LHCN-M2 (cell line): Measurements from ENCODE around the gene ADAMTS2. TPM values are rescaled to one million over a fixed set of nuclear protein-coding genes. Genes with fewer than 3 reads are reported as not detected.
"Not testable (repeated sequence)": the region's sequence is repeated elsewhere in the genome, so short reads cannot be mapped to it uniquely, and the experiment has no call there.

ENCODE experiments used
- DNase-seq: peaks from one replicate; pipeline ENCODE4 v3.0.0-alpha.2; 2012; ENCODE audit warnings: low read depth
- total RNA-seq: library from RNA; depleted of rRNA; stranded (reverse); fragments of >200 nt; gene quantifications from 2 replicates; pipeline ENCODE4 v1.2.3, GENCODE V29; 2014

Gene ADAMTS2
- total RNA-seq, 1 experiment from 2014 or later = 24.1 TPM

GRCh38 chr5:179326122-179326927 lies 18.9 kb downstream of the ADAMTS2 start:
- no peak for DNase-seq

GRCh38 chr5:179325296-179326031 lies 19.8 kb downstream of the ADAMTS2 start:
- no peak for DNase-seq

- DNase-seq = no peak
Observed at GRCh38 chr5:179324760-179325295, 20.4 kb downstream of the ADAMTS2 start.

GRCh38 chr5:179324316-179324715 lies 20.9 kb downstream of the ADAMTS2 start:
- DNase-seq = not testable (repeated sequence)

GRCh38 chr5:179323026-179323870 lies 22.0 kb downstream of the ADAMTS2 start:
- DNase-seq = no peak

GRCh38 chr5:179322071-179323025 lies 22.9 kb downstream of the ADAMTS2 start:
- no peak for DNase-seq

- DNase-seq = no peak
Observed at GRCh38 chr5:179321206-179321987, 23.9 kb downstream of the ADAMTS2 start.

GRCh38 chr5:179319741-179320281 lies 25.4 kb downstream of the ADAMTS2 start:
- peak; percentile 57 for DNase-seq

- no peak for DNase-seq
Observed at GRCh38 chr5:179319123-179319522, 26.1 kb downstream of the ADAMTS2 start.

GRCh38 chr5:179318221-179318955 lies 26.9 kb downstream of the ADAMTS2 start:
- no peak for DNase-seq

- DNase-seq = no peak
Observed at GRCh38 chr5:179317411-179318220, 27.6 kb downstream of the ADAMTS2 start.

- no peak for DNase-seq
Observed at GRCh38 chr5:179316982-179317381, 28.3 kb downstream of the ADAMTS2 start.

- no peak for DNase-seq
Observed at GRCh38 chr5:179316111-179316551, 29.1 kb downstream of the ADAMTS2 start.

- no peak for DNase-seq
Observed at GRCh38 chr5:179315356-179315890, 29.8 kb downstream of the ADAMTS2 start.

GRCh38 chr5:179314606-179315355 lies 30.5 kb downstream of the ADAMTS2 start:
- no peak for DNase-seq

GRCh38 chr5:179313849-179314521 lies 31.3 kb downstream of the ADAMTS2 start:
- peak; percentile 64 for DNase-seq
